NOMO-1 treated with dmso at 0.1 percent for 144 hours (cell line): ENCODE results near the gene SAMD4B.

Experiments used
- DNase-seq: peaks from one replicate; lab custom pipeline; 2025; ENCODE audit not compliant: unreplicated experiment; lab: John Stamatoyannopoulos, UW

The SAMD4B gene

DNA sequence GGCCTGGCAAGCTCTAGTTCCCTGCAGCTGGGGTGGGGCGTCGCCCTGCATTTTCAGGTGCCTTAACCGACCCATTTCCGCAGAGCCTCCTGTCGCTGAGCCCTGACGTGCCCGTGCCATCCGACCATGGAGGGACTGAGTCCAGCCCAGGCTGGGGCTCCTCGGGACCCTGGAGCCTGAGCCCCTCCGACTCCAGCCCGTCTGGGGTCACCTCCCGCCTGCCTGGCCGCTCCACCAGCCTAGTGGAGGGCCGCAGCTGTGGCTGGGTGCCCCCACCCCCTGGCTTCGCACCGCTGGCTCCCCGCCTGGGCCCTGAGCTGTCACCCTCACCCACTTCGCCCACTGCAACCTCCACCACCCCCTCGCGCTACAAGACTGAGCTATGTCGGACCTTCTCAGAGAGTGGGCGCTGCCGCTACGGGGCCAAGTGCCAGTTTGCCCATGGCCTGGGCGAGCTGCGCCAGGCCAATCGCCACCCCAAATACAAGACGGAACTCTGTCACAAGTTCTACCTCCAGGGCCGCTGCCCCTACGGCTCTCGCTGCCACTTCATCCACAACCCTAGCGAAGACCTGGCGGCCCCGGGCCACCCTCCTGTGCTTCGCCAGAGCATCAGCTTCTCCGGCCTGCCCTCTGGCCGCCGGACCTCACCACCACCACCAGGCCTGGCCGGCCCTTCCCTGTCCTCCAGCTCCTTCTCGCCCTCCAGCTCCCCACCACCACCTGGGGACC is 65.6 kb downstream of the SAMD4B start:
- DNase-seq: peak; percentile 24

DNA sequence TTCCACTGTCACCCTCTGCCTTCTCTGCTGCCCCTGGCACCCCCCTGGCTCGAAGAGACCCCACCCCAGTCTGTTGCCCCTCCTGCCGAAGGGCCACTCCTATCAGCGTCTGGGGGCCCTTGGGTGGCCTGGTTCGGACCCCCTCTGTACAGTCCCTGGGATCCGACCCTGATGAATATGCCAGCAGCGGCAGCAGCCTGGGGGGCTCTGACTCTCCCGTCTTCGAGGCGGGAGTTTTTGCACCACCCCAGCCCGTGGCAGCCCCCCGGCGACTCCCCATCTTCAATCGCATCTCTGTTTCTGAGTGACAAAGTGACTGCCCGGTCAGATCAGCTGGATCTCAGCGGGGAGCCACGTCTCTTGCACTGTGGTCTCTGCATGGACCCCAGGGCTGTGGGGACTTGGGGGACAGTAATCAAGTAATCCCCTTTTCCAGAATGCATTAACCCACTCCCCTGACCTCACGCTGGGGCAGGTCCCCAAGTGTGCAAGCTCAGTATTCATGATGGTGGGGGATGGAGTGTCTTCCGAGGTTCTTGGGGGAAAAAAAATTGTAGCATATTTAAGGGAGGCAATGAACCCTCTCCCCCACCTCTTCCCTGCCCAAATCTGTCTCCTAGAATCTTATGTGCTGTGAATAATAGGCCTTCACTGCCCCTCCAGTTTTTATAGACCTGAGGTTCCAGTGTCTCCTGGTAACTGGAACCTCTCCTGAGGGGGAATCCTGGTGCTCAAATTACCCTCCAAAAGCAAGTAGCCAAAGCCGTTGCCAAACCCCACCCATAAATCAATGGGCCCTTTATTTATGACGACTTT is 66.4 kb downstream of the SAMD4B start:
- no peak for DNase-seq

DNA sequence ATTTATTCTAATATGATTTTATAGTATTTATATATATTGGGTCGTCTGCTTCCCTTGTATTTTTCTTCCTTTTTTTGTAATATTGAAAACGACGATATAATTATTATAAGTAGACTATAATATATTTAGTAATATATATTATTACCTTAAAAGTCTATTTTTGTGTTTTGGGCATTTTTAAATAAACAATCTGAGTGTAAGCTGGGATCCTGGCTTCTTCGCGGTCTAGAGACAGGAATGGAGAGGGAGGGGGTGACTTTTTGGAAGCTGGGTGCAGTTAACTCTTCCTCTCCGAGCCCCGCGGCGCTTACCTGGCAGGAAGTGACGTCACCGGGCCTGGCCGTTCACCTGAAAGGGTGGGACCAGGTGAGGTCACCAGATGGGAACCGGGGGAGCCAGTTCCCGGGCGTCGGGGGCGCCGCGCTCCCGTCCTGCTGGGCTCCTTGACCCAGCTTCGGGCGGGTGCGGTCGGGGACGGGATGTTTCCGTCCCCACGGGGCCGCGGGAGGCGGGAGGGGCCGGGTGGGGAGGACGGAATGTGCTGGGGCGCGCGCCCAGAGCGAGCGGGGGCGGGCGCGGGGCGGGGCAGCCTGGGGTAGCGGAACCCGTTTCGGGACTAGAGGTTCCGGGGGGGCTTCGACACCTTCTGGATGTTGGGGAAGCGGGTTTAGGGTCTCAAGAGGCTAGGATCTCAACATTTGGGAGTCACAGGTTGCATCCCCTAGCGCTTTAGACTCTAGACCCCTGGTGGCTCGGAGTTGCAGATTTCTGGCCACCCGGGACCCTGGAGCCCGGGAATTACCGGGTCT is 67.2 kb downstream of the SAMD4B start:
- DNase-seq: no peak

DNA sequence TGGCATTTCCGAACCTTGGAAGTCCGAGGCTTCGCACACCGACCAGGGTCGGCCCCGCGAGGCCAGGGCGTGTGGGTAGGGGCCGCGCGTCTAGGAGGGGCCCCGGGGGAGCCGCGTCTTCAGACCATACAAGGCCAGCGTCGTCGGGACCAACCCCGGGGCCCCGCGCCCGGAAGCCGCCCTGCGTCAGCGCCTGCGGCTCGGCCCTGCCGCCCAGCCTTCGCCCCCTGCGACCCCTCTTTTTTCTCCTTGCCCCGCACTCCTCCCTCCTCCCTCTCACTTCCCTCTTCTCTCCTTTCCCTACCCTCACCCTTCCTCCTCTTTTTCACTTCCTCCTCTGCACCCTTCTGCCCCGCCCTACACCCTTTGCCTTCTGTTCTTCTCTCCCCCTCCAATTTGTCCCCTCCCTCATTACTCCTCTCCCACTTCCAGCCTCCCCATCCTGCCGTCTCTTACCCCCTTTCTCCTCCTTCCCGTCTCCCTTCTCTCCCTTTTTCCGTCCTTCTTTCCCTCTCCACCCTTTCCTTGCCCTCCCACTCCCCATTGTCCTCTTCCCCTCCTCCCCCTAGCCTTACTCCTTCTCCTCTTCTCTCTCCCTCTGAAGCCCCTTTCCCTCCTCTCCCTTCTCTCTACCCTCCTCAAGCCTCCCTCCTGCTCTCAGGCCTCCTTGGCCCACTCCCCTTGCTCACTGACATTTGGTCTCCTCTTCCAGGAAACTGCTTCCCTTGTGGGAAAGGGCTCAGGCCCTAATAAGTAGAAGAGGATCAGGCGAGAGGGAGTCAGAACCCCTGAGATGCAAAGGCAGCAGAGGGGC is 68.0 kb downstream of the SAMD4B start:
- DNase-seq: peak; percentile 94

DNA sequence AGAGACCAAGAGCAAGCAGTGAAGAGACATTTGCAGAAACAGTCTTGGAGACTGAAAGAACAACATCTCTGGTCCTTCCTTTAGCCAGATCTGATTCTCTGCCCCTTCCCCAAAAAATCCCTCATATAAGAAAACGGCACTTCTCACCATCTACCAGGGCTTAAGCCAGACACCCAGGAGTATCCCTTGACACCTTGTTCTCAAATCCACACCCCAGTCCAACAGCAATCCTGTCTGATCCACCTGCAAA is 68.5 kb downstream of the SAMD4B start:
- no peak for DNase-seq

DNA sequence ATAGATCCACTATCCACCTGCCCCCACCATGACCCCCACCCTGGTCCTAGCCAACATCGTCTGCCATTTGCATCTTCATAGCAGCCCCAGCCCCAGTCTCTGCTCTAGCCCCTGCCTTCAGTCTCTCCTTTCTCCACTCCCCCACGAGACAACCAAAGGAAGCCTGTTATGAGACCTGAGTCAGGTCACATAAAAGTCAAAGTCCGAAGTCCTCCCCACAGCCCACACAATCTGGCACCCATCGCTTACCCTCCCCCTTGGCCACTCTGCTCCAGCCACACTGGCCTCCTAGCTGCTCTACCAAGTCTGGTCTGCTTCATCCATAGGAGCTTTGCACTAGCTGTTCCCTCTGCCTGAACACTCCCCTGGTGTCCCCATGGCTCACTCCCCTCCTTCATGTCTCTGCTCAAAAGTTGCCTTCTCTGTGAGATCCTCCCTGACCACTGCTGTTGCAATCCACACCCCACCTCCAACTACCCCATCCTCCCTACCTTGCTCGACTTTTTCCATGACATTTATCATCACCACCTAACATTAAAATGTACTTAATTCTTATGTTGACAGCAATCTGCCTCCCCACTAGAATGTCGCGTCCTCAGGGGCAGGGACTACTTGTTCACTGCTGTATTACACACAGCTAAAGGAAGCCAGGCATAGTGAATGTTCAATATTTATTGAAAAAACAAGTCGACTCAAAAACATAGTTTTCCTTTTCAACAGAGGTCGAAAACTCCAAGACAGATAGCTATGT is 69.0 kb downstream of the SAMD4B start:
- peak; percentile 45 for DNase-seq

DNA sequence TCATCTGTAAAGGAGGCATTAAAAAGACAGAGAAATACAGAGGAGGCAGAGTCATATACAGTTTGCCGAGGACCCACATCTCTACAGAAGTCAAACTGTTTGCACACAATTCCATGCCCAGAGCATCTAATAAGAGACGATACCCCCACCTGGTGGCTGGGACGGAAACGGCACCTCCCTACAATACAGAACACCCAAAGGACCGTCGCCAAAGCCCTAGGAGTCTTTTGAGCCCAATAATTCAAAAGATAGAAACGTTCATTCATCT is 69.5 kb downstream of the SAMD4B start:
- peak; percentile 91 for DNase-seq

DNA sequence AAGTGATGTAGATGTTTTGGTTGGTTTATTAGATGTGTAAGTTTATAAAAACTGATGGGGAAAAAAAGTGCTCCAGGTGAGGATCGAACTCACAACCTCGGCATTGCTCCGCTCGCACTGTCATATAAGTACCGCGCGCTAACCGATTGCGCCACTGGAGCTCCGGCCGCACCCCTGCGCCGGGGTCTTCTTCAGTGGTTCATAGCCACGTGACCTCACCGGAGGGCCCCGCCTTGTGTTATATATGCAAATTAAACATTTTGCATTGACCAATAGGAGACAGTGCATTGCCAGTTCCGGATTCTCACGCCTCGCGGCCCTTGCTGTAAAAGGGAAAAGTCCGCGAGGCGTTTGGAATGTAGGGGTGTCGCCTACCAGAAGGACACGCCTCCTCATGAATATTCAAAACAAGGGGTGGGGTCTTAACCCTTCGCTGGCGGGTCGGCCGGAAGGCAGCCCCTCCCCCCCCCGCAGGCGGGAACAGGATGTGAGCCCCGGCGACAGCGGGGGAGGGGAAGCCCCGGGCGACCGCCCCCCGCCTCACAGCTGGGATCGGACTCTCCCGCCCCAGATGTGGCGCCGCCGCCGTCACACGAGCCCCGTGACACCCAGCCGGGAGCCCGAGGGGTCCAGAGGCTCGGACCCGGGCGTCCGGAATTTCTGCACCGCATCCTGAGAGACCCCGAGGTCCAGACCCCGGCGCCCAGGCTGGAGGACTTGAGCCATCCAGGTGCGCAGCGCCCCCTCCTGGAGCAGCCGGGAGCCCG is 70.1 kb downstream of the SAMD4B start, which contains the start of gene PLEKHG2:
TSS of gene PLEKHG2 (plus strand) at position 570 of the 767 bp plus-strand sequence. CDS start 1,418 bp downstream, outside the sequence.
- peak; percentile 95 for DNase-seq

DNA sequence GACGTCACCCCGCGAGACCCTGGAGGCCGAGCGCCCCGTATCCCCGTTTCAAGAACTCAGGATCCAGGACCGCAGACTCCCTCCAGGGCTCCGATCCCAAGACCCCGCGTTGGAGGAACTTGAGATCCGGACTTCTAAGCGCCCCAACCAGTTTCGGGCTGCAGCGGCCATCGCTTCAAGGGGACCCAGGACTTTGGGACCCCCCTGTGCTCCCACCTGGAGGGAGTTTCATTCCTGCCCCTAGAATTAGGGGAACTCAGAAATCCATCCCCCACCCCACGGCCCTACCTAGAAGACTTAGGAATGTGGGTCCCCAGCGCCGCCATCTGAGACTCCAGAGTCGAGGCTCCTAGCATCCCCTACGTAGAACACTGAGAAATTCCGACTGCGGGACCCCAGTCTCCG is 70.6 kb downstream of the SAMD4B start:
- no peak for DNase-seq

DNA sequence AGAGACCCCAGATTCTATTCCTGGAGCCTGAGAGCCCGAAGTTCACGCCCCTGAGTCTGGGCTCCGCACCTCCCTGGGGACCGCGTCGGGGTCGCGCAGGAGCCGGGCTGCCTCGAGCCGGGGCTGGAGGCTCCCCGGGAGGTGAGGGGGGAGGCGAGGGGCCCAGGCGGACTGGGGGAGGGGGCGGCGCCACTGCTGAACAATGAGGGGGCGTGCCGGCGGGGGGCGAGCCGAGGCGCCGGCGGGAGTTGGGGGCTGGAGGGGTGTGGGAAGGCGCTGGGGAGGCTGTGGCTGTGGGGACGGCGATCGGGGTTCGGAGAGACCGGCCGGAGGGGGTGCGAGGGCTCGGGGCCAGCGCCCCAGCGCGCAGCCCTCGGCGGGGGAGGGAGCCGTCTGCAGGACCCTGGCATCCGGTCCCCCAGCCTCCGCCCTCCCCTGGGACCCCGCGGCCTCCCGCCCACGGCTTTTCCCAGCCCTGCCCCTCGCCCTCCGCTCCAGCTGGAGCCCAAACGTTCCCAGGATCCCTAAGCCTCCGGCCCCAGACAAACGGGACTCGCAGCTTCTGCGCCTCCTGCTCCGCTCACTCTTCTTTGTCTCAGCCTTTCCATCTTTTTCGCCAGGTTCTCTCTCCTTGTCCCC is 71.2 kb downstream of the SAMD4B start:
- DNase-seq: no peak

DNA sequence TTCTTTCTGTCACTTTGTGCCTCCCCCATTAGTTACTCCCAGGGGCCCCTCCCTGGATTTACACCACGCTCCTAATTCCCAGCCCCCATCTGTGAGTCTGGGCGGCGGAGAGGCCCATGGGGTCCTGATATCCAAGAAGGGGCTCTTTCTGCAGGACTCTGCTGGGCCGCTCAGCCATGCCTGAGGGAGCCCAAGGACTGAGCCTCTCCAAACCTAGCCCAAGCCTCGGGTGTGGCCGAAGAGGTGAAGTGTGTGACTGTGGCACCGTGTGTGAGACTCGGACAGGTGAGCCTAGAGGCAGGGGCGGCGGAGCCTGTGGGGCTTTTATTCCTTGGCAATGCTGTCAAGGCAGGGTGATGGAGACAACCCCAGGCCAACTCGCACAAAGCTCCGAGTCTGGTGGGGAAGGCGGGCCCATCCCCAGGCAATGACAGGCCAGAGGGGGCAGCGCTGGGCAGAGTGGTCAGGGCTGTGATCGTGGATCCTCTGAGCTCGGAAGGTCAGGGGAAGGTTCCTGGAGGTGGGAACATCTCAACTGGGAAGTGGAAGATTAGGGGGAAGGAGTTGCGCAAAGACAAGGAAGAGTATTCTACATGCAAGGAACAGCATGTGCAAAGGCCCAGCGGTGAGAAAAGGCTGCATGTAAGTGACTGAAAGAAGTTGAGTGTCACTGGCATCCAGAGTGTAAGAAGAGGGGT is 71.8 kb downstream of the SAMD4B start:
- DNase-seq: no peak

DNA sequence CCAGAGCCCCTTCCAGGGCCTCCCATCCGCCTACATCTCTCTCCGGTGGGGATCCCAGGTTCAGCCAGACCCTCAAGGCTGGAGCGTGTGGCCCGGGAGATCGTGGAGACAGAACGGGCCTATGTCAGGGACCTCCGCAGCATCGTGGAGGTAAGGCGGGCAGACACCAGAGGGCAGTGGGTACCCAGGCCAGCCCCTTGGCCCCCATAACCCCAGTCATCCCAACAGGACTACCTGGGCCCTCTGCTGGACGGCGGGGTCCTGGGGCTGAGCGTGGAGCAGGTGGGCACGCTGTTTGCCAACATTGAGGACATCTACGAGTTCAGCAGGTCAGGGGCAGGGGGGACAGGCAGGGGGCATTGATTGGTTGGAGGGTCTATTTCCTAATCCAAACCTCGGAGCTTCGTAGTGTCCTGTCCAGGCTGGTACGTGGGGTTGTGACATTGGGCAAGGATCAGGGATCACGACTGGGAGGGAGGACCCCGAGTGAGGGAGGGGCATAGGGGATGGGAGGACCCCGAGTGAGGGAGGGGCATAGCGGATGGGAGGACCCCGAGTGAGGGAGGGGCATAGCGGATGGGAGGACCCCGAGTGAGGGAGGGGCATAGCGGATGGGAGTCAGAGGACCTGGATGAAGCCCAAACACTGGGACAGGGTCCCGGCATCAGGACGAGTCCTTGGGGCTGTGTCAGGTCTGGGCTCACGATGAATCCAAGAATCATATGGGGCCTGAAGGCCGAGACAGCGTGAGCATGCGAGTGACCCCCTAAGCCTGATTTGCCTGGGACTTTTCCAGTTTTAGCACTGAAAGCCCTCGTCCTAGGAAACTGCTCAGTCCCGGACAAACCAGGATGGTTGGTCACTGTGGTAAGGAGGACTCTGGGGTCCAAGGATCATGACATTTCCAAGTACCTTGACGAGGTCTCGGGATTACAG is 73.2 kb downstream of the SAMD4B start:
- DNase-seq: no peak

DNA sequence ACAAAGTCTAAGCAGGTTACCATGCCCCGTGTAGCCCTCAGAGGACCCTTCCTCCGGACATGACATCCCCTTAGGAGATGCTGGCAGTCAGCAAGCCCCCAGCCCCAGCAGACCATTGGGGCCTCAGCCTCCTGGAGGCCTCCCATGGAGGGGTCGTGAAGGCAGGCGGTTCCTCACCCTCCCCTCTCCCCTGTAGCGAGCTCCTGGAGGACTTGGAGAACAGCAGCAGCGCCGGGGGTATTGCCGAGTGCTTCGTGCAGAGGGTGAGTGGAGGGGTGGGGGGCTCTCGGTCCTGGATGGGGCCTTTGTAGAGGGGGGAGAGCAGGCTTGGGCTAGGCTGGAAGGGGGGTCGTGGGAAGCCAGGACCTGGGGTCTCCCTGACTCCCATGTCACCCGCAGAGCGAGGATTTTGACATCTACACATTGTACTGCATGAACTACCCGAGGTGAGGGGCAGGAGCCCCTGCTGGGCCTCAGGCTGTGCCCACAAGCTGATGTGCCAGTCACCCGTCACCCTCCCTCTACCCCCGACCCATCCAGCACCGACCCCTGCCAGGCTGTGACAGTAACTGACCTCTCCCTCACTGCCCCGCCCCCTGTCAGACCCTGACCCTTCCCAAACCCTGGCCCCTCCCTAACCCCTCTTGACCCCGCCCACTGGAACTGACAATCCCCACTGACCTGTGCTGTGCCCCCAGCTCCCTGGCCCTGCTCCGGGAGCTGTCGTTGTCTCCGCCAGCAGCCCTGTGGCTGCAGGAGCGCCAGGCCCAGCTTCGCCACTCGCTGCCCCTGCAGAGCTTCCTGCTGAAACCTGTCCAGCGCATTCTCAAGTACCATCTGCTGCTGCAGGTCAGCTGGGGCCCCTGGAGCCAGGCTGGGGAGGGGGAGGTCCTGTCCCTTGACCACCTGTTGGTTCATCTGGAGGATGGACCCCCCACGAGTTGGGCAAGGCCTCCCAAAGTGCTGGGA is 74.2 kb downstream of the SAMD4B start:
- no peak for DNase-seq

DNA sequence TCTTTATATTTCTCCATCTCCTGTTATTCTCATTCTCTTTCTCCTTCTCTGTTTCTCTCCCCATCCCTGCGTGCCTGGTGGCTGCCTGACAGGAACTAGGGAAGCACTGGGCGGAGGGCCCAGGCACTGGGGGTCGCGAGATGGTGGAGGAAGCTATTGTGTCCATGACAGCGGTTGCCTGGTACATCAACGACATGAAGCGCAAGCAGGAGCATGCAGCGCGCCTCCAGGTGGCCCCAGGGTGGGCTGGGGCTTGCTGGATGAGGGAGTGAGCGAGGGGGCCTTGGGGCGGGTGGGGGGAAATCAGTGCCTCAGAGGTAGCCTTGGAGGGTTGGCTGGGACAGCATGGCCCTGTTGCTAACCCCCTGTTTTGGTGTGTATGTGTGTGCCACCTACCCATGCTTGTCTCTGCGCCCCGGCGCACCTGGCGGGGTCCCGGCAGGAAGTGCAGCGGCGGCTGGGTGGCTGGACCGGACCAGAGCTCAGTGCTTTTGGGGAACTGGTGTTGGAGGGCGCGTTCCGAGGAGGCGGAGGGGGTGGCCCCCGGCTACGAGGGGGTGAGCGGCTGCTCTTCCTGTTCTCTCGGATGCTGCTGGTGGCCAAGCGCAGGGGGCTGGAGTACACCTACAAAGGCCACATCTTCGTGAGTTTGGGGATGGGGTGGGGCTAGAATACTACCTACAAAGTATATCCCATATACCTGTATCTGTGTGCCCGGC is 75.4 kb downstream of the SAMD4B start:
- DNase-seq: no peak

DNA sequence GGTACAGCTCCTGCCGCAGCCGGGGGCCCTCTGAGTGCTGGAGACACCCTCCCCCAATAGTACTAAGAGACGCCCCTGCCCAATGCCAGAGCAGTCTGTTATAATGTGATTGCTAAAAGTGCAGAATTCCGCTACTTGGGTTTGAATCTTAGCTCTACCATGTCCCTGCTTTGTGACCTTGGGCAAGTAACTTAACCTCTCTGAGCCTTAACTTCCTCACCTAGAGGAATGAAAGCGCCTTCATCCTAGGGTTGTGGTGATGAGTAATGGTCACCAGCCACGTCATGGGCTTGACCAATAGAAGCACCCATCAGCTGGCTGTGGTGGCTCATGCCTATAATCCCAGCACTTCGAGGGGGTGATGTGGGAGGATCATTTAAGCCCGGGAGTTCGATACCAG is 76.8 kb downstream of the SAMD4B start:
- DNase-seq: no peak

DNA sequence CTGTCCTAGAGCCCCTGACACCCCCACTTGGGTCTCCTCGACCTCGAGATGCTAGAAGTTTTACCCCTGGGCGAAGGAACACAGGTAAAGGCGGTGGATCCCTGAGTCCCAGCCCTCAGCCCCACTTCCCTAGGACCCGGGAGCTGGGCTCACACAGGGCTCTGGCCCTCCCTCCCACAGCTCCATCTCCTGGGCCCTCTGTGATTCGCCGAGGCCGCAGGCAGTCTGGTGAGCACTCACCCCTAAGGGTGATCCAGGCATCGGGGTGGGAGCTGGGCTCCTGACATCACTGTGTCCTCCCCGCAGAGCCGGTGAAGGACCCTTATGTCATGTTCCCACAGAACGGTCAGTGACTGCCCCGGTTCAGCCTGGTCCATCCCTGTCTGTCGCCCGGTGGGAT is 78.5 kb downstream of the SAMD4B start:
- no peak for DNase-seq
